RPMI7951 (cell line): Measurements from ENCODE around the gene PROSER3. TPM values are rescaled to one million over a fixed set of nuclear protein-coding genes. Genes with fewer than 3 reads are reported as not detected.
"Not testable (repeated sequence)": the region's sequence is repeated elsewhere in the genome, so short reads cannot be mapped to it uniquely, and the experiment has no call there.

ENCODE experiments used
- DNase-seq: peaks from one replicate; pipeline ENCODE4 v3.0.0-alpha.2; 2012; ENCODE audit warnings: low read depth
- total RNA-seq: library from RNA; depleted of rRNA; stranded (reverse); fragments of >200 nt; shearing (Covaris generic); gene quantifications from 2 replicates; pipeline ENCODE4 v1.2.3, GENCODE V29; 2014

PROSER3 gene
- total RNA-seq, 1 experiment from 2014 or later, result 10.7 TPM

DNA sequence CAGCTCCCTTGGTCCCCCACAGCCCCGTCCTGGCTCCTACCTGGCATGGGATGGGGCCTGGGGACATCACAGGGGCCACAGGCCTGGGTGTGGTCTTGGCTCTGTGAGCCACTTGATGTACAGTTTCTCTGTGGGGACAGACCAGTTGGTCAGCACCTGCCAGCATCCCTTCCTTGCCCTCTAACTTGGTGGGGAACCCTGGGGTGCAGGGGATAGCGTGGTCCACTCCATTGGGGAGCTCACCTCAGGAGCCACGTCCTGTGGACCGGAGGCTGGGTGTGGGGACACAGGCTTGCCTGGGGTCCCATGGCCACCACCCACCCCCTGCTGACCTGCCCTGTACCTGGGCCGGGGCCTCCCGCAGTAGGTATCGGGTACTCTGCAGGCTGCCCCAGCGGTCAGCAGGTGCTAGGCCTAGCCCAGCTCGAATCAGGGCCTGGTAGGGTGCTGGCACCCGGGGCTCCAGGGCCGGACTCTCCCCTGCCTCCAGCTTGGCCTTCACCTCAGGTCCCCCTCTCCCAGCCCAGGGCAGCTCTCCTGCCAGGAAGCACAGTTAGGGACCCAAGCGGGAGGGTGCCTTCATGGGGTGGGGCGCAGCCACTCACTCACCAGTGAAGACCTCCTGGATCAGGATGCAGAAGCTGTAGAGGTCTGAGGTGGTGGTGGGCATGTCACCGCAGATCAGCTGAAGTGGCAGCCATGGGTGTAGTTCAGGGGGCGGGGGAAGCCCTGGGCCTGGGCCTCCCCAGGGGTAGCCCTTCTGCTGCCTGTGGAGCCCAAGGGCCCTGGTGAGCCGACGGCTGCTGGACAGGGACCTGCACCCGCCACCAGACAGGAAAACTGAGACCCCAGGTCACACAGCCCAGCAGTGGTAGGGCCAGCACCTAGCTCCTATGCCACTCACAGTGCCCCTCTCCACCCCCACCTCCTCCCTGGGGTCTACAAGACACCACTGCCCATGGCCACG is 32.3 kb downstream of the PROSER3 start:
- no peak for DNase-seq

DNA sequence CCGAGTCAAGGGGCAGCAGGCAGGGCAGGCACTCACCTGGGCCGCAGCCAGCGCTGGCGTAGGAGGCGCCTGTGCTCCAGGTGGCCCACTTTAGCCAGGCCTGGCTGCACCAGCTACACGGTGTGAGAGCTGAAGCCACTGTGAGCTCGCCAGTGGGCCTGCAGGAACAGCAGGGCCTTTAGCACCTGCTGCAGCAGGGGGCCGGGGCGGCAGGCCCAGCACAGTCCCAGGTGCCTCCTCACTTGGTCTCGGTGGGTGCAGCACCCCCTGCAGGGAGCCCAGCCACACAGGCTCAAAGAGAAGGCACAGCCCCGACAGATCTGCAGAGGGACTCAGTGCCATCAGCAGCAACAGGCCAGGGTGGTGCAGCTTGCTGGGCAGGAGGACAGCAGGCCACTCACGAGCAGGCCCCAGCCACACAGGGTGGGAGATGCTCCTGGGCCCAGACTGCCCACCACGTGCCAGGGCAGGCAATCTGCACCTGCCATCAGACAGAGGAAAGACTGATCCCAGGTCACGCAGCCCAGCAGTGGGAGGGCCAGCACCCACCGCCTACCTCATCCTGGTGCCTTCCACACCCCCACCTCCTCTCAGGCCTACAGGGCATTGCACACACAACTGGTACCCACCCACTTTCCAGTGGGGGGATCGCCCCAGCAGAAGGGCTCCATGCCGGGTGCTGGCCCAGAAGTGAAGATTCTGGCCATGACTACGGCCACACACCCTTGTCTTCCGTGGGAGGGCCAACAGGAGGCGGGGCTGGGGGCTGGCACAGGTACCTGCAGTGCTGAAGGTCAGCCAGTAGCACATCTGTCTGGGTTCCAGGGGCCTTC is 33.2 kb downstream of the PROSER3 start:
- no peak for DNase-seq

GRCh38 chr19:35791814-35792279 is 33.9 kb downstream of the PROSER3 start:
- DNase-seq, result no peak

DNA sequence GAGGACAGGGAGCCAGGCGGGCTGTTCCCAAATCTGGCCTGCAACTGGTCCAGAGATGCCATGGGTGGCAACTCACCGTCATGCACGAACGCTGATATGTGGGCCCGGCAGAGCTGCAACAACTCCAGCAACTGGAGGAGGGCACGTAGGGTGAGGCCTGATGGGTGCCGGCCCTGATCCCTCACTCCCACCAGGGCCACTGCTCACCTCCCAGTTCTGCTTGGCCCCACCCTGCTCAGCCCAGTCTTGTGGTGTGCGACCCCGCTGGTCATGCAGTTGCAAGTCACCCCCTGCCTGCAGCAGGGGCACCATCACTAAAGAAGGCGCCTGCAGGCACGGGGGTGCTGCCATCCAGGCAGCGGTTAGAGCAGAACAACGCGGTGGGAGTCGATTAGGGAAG is 34.3 kb downstream of the PROSER3 start:
- no peak for DNase-seq

- no peak for DNase-seq
Observed at GRCh38 chr19:35792888-35793287, 34.9 kb downstream of the PROSER3 start.

DNA sequence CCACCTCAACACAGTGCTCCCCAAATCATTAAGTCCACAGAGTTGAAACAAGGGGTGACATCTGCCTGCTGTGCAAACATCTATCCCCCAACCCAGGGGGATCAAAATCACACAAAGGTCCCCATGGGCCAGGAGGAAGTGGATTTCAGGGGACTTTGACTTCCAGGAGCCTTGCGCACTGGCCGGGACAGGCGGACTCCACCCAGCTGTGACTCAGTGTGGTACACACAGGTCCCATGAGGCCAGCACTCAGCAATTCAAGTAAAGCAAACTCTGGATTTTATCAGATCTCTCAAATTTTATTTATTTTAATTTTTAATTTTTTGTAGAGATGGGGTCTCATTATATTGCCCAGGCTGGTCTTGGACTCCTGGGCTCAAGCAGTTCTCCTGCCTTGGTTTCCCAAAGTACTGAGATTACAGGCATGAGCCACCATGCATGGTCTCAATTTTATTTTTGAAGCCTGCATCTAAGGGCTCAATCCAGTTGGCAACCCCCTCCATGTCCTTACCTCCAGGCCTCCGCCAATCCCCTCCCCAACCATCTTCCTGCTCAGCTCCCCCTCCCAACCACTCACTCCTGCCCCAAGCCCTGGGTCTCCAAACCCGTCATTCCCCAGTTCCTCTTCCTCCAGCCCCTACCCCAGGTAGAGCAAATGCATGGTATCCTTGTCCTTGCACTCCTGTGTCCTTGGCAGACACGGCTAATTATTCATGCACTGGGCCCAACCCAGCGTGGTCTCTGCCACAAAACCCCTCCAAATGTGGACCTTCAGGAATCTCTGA is 35.6 kb downstream of the PROSER3 start:
- no peak for DNase-seq

DNA sequence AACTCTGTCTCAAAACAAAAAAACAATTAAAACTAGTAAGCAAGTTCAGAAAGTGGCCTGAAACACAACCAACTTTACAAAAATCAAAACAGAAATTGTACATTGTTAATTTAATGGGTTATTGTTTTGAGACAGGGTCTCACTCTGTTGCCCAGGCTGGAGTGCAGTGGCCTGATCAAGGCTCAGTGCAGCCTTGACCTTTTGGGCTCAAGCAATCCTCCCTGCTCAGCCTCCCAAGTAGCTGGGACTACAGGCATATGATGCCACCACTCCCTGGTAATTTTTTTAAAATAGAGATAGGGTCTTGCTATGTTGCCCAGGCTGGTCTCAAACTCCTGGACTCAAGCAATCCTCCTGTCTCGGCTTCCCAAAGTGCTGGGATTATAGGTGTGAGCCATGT is 37.6 kb downstream of the PROSER3 start:
- not testable (repeated sequence) for DNase-seq

GRCh38 chr19:35796645-35797542 is 38.9 kb downstream of the PROSER3 start:
- no peak for DNase-seq

DNA sequence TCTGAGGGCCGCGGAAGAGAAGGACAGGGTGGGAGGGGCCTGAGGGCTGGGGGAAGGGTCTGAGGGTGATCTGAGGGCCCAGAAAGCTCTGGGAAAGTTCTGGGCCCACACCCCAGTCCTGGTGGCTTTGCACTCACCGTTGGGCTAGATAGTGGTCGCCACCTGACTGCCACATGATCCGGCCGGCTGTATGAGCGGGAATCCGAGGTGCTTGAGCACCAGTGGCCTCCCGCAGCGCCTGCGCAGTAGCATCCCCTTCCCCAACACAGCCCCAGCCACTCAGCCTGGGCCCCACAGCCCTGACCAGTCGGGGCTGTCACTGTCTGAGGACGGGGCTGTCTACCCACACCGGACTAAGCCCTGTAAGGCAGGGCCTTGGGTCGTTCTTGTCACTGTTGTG is 39.7 kb downstream of the PROSER3 start:
- no peak for DNase-seq

GRCh38 chr19:35801828-35802227 is 43.9 kb downstream of the PROSER3 start:
- no peak for DNase-seq

GRCh38 chr19:35805526-35806102 is 47.6 kb downstream of the PROSER3 start:
- DNase-seq, result no peak

GRCh38 chr19:35806597-35806996 is 48.6 kb downstream of the PROSER3 start:
- DNase-seq, result no peak

DNA sequence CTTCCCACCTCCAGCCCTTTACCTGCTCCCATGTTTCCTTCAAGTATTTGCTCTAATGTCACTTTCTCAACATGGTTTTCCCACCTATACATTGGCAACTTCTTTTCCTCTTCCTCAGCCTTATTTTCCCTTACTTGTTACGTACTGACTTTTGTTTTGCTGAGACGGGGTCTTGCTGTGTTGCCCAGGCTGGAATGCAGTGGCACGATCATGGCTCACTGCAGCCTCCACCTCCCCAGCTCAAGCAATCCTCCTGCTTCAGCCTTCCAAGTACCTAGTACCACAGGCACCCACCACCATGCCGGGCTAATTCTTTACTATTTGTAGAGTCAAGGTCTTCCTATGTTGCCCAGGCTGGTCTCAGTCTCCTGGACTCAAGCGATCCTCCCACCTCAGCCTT is 49.7 kb downstream of the PROSER3 start:
- no peak for DNase-seq

DNA sequence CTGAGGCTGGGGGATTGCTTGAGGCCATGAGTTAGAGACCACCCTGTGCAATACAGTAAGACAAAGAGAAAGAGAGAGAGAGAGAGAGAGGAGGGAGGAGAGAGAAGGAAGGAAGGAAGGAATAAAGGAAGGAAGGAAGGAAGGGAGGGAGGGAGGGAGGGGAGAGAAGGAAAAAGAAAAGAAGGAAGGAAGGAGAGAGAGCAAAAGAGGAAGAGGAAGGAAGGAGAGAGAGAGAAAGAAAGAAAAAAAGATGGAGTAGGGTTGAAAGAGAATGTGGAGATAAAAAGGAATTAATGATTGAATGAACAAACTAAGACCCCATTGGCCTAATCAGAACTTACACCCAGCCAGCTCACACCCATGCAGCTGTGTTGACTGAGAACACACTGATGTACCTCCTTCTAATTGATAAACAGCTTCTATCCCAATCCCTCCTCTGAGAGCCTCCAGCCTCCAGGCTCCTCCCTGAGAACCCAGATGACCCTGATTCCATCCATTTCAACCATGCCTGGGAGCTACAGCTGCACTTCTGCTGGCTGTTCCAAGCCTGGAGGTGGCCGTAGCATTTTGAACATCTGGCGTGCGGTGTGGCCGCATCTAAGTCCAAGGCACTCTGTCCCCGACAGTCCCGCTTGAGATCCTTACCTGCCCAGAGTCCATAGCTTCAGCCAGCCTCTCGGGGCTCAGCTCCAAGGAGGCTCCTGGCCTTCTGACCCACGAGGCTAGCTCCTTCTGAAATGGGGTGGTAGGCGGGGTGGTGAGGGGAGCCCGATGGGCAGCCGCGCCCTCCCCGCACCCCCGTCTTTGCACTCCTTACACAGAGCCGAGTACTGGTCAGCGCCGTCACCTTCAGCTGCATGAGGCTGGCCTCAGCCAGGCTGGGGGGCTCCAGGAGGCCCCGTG is 53.6 kb downstream of the PROSER3 start:
- no peak for DNase-seq

DNA sequence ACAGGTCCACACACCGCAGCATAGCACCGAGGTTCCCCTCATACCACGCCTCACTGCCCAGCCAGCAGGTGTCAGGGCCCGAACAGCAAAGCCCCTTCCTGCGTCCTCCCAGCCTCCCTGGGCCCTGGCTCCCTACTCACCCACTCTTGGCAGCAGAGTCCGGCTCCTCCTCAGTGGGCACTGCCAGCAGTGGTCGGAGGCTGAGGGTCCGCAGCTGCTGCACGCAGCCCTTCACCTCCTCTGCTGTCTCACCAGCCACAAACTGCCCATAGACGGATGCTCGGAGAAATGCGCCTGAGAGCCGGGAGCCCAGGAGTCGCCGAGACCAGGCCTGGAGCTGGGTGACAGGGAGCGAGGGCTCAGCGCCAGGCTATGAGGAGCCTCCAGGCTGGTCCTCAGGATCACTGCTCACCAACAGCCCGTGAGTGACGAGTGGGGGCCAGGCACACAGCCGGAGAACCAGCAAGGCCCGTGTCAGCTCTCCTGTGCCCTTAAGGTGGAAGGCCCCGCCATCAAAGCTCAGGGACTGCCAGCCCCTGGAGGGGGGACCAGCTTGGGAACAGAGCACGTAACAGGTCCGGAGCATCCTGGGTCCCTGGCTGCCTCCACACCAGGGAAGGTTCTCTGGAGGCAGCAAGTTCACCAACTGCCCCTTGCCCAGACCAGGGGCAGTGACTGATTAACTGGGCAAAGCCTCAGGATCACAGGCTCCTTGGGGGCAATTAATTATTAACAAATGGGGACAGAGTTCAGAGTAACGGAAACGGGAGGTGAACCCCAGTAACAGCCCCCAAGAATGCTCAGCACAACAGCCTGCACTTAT is 54.5 kb downstream of the PROSER3 start, which contains the start of gene PRODH2:
Gene PRODH2 (minus strand): TSS at position 626 of the 823 bp plus-strand sequence. CDS start 40 bp downstream, at position 586.
- no peak for DNase-seq

GRCh38 chr19:35813043-35813890 is 55.3 kb downstream of the PROSER3 start:
- no peak for DNase-seq

DNA sequence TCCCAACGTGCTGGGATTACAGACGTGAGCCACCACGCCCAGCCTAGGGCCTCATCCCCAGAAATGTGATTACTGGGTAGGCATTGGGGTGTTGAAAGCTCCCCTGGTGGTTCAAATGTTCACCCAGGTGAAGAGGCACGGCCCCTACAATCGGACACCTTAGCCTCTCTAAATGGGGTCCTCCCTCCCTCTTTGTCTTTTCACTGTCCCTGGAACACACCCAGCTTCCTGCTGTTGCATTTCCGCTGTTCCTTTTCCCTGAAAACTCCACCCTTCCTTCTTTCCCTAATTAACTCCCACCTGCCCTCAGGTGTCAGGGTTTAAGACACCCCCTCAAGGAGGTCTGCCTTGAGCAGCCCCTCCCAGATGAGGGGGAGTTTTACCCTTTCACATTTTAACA is 58.3 kb downstream of the PROSER3 start:
- no peak for DNase-seq
